ENCODE measurements around the gene TMEM80. TPM values are rescaled to one million over a fixed set of nuclear protein-coding genes. Genes with fewer than 3 reads are reported as not detected.

Gene TMEM80
- total and polyA plus RNA-seq, 2 experiments from 2014 or later, result 26.7 to 35.5 TPM

DNA sequence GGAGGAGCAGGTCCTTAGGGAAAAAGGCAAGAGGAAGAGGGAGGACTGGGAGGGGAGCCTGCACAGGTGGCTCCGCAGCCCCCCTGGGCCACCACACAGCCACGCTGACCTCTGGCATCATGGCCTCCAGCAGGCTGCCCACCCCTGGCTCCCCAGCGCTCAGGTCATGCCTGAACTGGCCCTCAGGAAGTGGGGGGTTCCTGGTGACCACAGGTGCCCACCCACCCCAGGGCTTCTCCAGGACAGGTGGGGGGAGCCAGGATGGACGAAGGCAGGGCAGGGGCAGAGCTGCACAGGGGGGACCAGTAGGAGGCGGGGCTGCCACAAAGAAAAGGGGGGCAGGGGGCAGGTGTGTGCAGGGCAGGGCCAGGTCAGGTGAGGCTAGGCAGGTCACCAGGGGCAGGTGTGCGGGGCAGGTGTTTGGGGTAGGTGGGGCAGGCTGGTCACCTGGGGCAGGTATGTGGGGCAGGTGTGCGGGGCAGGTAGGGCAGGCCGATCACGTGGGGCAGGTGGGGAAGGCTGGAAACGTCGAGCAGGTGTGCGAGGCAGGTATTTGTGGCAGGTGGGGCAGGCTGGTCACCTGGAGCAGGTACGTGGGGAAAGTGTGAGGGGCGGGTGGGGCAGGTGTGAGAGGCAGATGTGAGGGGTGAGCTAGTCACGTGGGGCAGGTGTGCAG lies 1.6 kb upstream of the TMEM80 start:
- H3K9me3 ChIP-seq (ENCODE audit: low read depth), result no peaks in the 10 kb centered on the region
- no peaks in the 10 kb centered on the region for H3K36me3 ChIP-seq (replicated peaks; ENCODE audit: insufficient read depth, low read depth)
- H3K4me1 ChIP-seq (ENCODE audit: insufficient read depth), result peaks cover 31% of the 10 kb centered on the region
- no peak overlapping the region for H3K4me3 ChIP-seq
- 96% methylated on average over 5 of the region's 15 CpGs for WGBS (ENCODE audit: low lambda C conversion rate, missing lambda C conversion rate)
- peak overlapping the region; percentile 55 for H3K27ac ChIP-seq
- H2AFZ ChIP-seq, result no peak overlapping the region
- H3K4me2 ChIP-seq, result peak overlapping the region; percentile 84
- no peak for TF ChIP-seq EZH2 (IDR thresholded peaks at IDR 0.05; ENCODE audit: borderline replicate concordance)
- no peak for TF ChIP-seq EZH2phosphoT487 (IDR thresholded peaks at IDR 0.05; ENCODE audit: low read depth, severe bottlenecking, unreplicated experiment)
- TF ChIP-seq, protein P1, sequence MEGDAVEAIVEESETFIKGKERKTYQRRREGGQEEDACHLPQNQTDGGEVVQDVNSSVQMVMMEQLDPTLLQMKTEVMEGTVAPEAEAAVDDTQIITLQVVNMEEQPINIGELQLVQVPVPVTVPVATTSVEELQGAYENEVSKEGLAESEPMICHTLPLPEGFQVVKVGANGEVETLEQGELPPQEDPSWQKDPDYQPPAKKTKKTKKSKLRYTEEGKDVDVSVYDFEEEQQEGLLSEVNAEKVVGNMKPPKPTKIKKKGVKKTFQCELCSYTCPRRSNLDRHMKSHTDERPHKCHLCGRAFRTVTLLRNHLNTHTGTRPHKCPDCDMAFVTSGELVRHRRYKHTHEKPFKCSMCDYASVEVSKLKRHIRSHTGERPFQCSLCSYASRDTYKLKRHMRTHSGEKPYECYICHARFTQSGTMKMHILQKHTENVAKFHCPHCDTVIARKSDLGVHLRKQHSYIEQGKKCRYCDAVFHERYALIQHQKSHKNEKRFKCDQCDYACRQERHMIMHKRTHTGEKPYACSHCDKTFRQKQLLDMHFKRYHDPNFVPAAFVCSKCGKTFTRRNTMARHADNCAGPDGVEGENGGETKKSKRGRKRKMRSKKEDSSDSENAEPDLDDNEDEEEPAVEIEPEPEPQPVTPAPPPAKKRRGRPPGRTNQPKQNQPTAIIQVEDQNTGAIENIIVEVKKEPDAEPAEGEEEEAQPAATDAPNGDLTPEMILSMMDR (IDR thresholded peaks at IDR 0.05; ENCODE audit: poor library complexity), result no peak
- no peaks in the 10 kb centered on the region for H3K27me3 ChIP-seq
- no peaks in the 10 kb centered on the region for H3K9me2 ChIP-seq (replicated peaks; ENCODE audit: insufficient read depth)
- no peak for DNase-seq (ENCODE audit: low spot score)
- H3K79me2 ChIP-seq, result peaks cover 73% of the 10 kb centered on the region
- H4K20me1 ChIP-seq (ENCODE audit: insufficient read depth, poor library complexity, severe bottlenecking), result peaks cover 15% of the 10 kb centered on the region

DNA sequence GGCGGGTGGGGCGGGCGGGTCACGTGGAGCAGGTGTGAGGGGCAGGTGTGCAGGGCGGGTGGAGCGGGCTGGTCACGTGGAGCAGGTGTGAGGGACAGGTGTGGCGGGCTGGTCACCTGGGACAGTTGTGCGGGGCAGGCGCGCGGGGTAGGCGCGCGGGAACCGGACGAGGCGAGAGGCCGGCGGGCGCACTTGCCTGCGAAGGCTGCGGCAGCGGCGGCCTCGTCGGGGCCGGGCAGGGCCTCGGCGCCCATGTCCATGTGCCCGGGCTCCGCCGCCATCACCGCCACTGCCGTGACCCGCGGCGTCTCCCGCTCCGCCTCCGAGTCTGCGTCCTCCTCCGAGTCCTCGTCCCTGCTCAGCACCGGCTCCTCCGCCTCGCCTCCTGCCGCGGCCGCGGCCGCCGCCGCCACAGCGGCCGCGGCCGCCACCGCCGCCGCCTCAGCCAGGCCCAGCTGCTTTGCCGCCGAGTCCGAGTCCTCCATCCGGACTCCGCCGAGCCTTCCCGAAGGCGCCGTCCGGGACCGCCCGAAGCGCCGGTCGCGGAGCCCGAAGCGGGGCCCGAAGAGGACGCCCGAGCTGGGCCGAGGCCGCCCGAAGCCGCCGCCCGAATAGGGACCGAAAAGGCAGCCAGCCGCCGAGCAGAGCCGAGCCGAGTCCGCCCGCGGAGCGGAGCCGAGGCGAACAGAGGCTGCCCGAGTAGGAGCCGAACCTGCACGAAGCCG lies 891 bp upstream of the TMEM80 start, which contains the start of gene DEAF1:
Gene DEAF1, minus strand, starts transcription at position 660 of the 725 bp plus-strand sequence. Its CDS starts 175 bp downstream, at position 485.
- peak; percentile 99 for DNase-seq (ENCODE audit: low spot score)
- H3K4me3 ChIP-seq, result peak within 1 kb of the TSS; percentile 53
- H3K27ac ChIP-seq, result peak within 1 kb of the TSS; percentile 96
- peak within 1 kb of the TSS; percentile 84 for H3K4me2 ChIP-seq
- no peaks in the 10 kb centered on the region for H3K36me3 ChIP-seq (replicated peaks; ENCODE audit: insufficient read depth, low read depth)
- H4K20me1 ChIP-seq (ENCODE audit: insufficient read depth, poor library complexity, severe bottlenecking), result peaks cover 15% of the 10 kb centered on the region
- H3K79me2 ChIP-seq, result peaks cover 69% of the 10 kb centered on the region
- H2AFZ ChIP-seq, result peak within 1 kb of the TSS; percentile 33
- peaks cover 31% of the 10 kb centered on the region for H3K4me1 ChIP-seq (ENCODE audit: insufficient read depth)
- WGBS (ENCODE audit: low lambda C conversion rate, missing lambda C conversion rate), result 2% methylated on average over 69 of the region's 103 CpGs
- no peaks in the 10 kb centered on the region for H3K9me3 ChIP-seq (ENCODE audit: low read depth)
- H3K9me2 ChIP-seq (replicated peaks; ENCODE audit: insufficient read depth), result no peaks in the 10 kb centered on the region
- no peaks in the 10 kb centered on the region for H3K27me3 ChIP-seq
- no peak for TF ChIP-seq EZH2phosphoT487 (IDR thresholded peaks at IDR 0.05; ENCODE audit: low read depth, severe bottlenecking, unreplicated experiment)
- TF ChIP-seq EZH2 (IDR thresholded peaks at IDR 0.05; ENCODE audit: borderline replicate concordance), result no peak
- TF ChIP-seq, protein P1 (IDR thresholded peaks at IDR 0.05; ENCODE audit: poor library complexity), result no peak

DNA sequence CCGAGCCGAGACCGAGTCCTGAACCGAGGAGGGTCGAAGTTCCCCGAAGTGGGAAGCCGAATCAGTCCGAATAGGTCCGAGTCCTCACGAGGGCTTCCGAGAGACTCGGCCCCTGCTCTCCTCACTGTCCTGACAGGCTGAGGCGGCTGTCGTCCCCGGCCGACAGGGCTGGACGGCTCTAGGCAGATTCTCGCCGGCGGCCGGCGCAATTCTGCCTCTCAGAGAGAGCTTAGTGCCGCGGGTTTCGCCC lies 403 bp upstream of the TMEM80 start:
- Histone ChIP-seq H3K4me2 (peak overlapping the region; percentile 59), H3K79me2 (peaks cover 73% of the 10 kb centered on the region), H2AFZ (peak overlapping the region; percentile 33), H3K4me1 (ENCODE audit: insufficient read depth) (peaks cover 31% of the 10 kb centered on the region), H3K36me3 (replicated peaks; ENCODE audit: insufficient read depth, low read depth) (no peaks in the 10 kb centered on the region), H3K9me2 (replicated peaks; ENCODE audit: insufficient read depth) (no peaks in the 10 kb centered on the region), H3K27me3 (no peaks in the 10 kb centered on the region), H4K20me1 (ENCODE audit: insufficient read depth, poor library complexity, severe bottlenecking) (peaks cover 15% of the 10 kb centered on the region), H3K27ac (peak overlapping the region; percentile 96), H3K4me3 (peak overlapping the region; percentile 20), H3K9me3 (ENCODE audit: low read depth) (no peaks in the 10 kb centered on the region)
- no peak for DNase-seq (ENCODE audit: low spot score)
- TF ChIP-seq EZH2phosphoT487 (IDR thresholded peaks at IDR 0.05; ENCODE audit: low read depth, severe bottlenecking, unreplicated experiment) (no peak), EZH2 (IDR thresholded peaks at IDR 0.05; ENCODE audit: borderline replicate concordance) (no peak)
- TF ChIP-seq, protein P1 (IDR thresholded peaks at IDR 0.05; ENCODE audit: poor library complexity), result no peak
- WGBS (ENCODE audit: low lambda C conversion rate, missing lambda C conversion rate), result 2% methylated on average over 25 of the region's 25 CpGs

All from hepatocyte (in vitro differentiated cells).